Thoracic aorta (tissue), 2 donors: ENCODE data around the gene ZNF566. TPM values are rescaled to one million over a fixed set of nuclear protein-coding genes. Genes with fewer than 3 reads are reported as not detected.

Experiments
- ATAC-seq: fragments of 150-250 bp; one replicate; pipeline ENCODE4 v1.8.0; 2017; ENCODE audit warnings: low read depth; ENCODE audit not compliant: insufficient number of reproducible peaks, low FRiP score
- DNase-seq: peaks from one replicate; pipeline ENCODE4 v3.0.0-alpha.2; 2020; ENCODE audit warnings: low spot score
- H3K27ac ChIP-seq, 2 donors: fragments of 200-600 bp; sonication (generic); 1 replicate in 1 of 2; 2 replicates in 1 of 2; pipeline ENCODE4 v1.5.1; 2016; ENCODE audit warnings: mild to moderate bottlenecking in 2 of 2, moderate library complexity in 2 of 2
- H3K27me3 ChIP-seq: fragments of 200-600 bp; sonication (generic); replicated peaks from 2 replicates; pipeline ENCODE4 v1.6.0; 2016; ENCODE audit warnings: mild to moderate bottlenecking; ENCODE audit not compliant: insufficient read depth
- H3K36me3 ChIP-seq: fragments of 200-600 bp; sonication (generic); one replicate; pipeline ENCODE4 v1.5.1; 2016
- H3K4me1 ChIP-seq, 2 donors: fragments of 200-600 bp; sonication (generic); 1 replicate in 1 of 2; 2 replicates in 1 of 2; pipeline versions ENCODE4 v1.5.1 to v1.6.0; 2016; ENCODE audit warnings: low read depth in 2 of 2, mild to moderate bottlenecking in 1 of 2; ENCODE audit not compliant: control insufficient read depth in 1 of 2
- H3K4me3 ChIP-seq: fragments of 200-600 bp; sonication (generic); 2 replicates; pipeline ENCODE4 v1.5.1; 2016; ENCODE audit warnings: mild to moderate bottlenecking
- H3K9me3 ChIP-seq: fragments of 200-600 bp; sonication (generic); 2 replicates; pipeline ENCODE4 v1.5.1; 2016
- CTCF ChIP-seq: fragments of 200-600 bp; sonication (generic); IDR thresholded peaks from one replicate; pipeline ENCODE4 v1.5.1; 2019; ENCODE audit warnings: antibody characterized with exemption
- total RNA-seq, 2 donors: library from RNA; depleted of rRNA; stranded (reverse); fragments of >200 nt; gene quantifications; one replicate each; pipeline versions ENCODE4 v1.1.0 to v1.2.3, GENCODE V29; 2016

ZNF566 gene
- total RNA-seq, 2 donors from 2014 or later, result 14.8 to 25.3 TPM

- H3K27ac ChIP-seq, result no peak overlapping the region
- ATAC-seq, result no peak
- DNase-seq, result no peak
- H3K9me3 ChIP-seq, result peaks cover 14% of the 10 kb centered on the region
- no peaks in the 10 kb centered on the region for H3K27me3 ChIP-seq
- peaks cover 71% of the 10 kb centered on the region for H3K36me3 ChIP-seq
- H3K4me3 ChIP-seq, result no peak overlapping the region
- TF ChIP-seq CTCF, result no peak
- H3K4me1 ChIP-seq, result no peaks in the 10 kb centered on the region
Measured at GRCh38 chr19:36404498-36404897, 84.9 kb downstream of the ZNF566 start.

- Histone ChIP-seq H3K9me3 (peaks cover 42% of the 10 kb centered on the region), H3K27me3 (no peaks in the 10 kb centered on the region), H3K4me1 (no peaks in the 10 kb centered on the region), H3K4me3 (no peak overlapping the region), H3K27ac (no peak overlapping the region), H3K36me3 (peaks cover 70% of the 10 kb centered on the region)
- no peak for DNase-seq
- no peak for ATAC-seq
- TF ChIP-seq CTCF, result no peak
Measured at GRCh38 chr19:36401475-36401874, 87.9 kb downstream of the ZNF566 start.

GRCh38 chr19:36398571-36398970, 90.8 kb downstream of the ZNF566 start:
- no peaks in the 10 kb centered on the region for H3K27me3 ChIP-seq
- TF ChIP-seq CTCF, result no peak
- H3K27ac ChIP-seq, result no peak overlapping the region
- no peaks in the 10 kb centered on the region for H3K4me1 ChIP-seq
- DNase-seq (no peak), ATAC-seq (no peak)
- H3K4me3 ChIP-seq, result no peak overlapping the region
- peaks cover 68% of the 10 kb centered on the region for H3K9me3 ChIP-seq
- peaks cover 69% of the 10 kb centered on the region for H3K36me3 ChIP-seq

Other genes starting within 250 kb of the ZNF566 start
- 1 to 10 TPM; 4.1 to 4.2 TPM for gene ZFP14, start 110.4 kb downstream of the ZNF566 start, total RNA-seq
- 10 to 100 TPM in 1 of 2 donors, 1 to 10 TPM in 1; 4.2 to 14.4 TPM for gene ZFP82, start 70.9 kb downstream of the ZNF566 start, total RNA-seq
- 1 to 10 TPM; 6.9 to 9.7 TPM for gene ZNF260, start 38.7 kb upstream of the ZNF566 start, total RNA-seq
- gene ZNF529, start 83.7 kb upstream of the ZNF566 start, total RNA-seq, result 10 to 100 TPM; 10.3 to 18.1 TPM
- 1 to 10 TPM; 2.7 to 8.7 TPM for gene ZNF382, start 115.8 kb upstream of the ZNF566 start, total RNA-seq
- gene ZNF461, start 177.3 kb upstream of the ZNF566 start, total RNA-seq, result 10 to 100 TPM in 1 of 2 donors, 1 to 10 TPM in 1; 9.3 to 27.9 TPM
- 1 to 10 TPM; 5.6 to 8.4 TPM for gene ZNF567, start 198.1 kb upstream of the ZNF566 start, total RNA-seq